PC-9 (cell line): ENCODE results near the gene ZSWIM4. TPM values are rescaled to one million over a fixed set of nuclear protein-coding genes. Genes with fewer than 3 reads are reported as not detected.

Experiments used
- microRNA-seq: library from miRNA; unstranded; fragments of <30 nt; microRNA quantifications from one replicate; pipeline ENCODE4 v1.2.0, GENCODE V29; 2021; ENCODE audit warnings: borderline number of aligned reads, borderline replicate concordance
- total RNA-seq: library from RNA; stranded (reverse); gene quantifications from 2 replicates; pipeline ENCODE4 v1.2.3, GENCODE V29; 2021

ZSWIM4 gene
- total RNA-seq, 1 experiment from 2014 or later: 15.2 TPM

Small RNA genes lying within 50 kb of the gene (microRNA-seq; reads per million reads assigned to microRNA genes)
- gene MIR181C (654 reads per million, percentile 71 among the genes with 10 or more reads in this experiment), gene MIR181D (858 reads per million, percentile 74 among the genes with 10 or more reads in this experiment)

Other genes with a start within 250 kb of the ZSWIM4 start
- 30.1 and 33.8 TPM in 2 replicates for gene MRI1, start 30.9 kb upstream of the ZSWIM4 start, total RNA-seq
- 99.4 and 121 TPM in 2 replicates for gene C19orf53, start 21.0 kb upstream of the ZSWIM4 start, total RNA-seq
- 1.7 and 2.1 TPM in 2 replicates for gene NANOS3, start 81.7 kb downstream of the ZSWIM4 start, total RNA-seq
- gene BRME1, start 110.7 kb downstream of the ZSWIM4 start, total RNA-seq: 13.7 and 13.9 TPM in 2 replicates
- 55.1 and 55.8 TPM in 2 replicates for gene CC2D1A, start 110.8 kb downstream of the ZSWIM4 start, total RNA-seq
- 3.2 and 6.4 TPM in 2 replicates for gene PODNL1, start 143.0 kb downstream of the ZSWIM4 start, total RNA-seq
- 31.7 and 35.3 TPM in 2 replicates for gene DCAF15, start 157.1 kb downstream of the ZSWIM4 start, total RNA-seq
- gene RFX1, start 210.9 kb downstream of the ZSWIM4 start, total RNA-seq: 20.6 and 25.5 TPM in 2 replicates
- gene RLN3, start 232.7 kb downstream of the ZSWIM4 start, total RNA-seq: not detected in 2 replicates
- gene IL27RA, start 236.3 kb downstream of the ZSWIM4 start, total RNA-seq: 7.8 and 11.9 TPM in 2 replicates